Measurements from ENCODE around the gene STK32C. TPM values are rescaled to one million over a fixed set of nuclear protein-coding genes. Genes with fewer than 3 reads are reported as not detected.

The STK32C gene
- total and polyA plus RNA-seq, 7 donors = 3.6 to 11.7 (median 6.6) TPM

DNA sequence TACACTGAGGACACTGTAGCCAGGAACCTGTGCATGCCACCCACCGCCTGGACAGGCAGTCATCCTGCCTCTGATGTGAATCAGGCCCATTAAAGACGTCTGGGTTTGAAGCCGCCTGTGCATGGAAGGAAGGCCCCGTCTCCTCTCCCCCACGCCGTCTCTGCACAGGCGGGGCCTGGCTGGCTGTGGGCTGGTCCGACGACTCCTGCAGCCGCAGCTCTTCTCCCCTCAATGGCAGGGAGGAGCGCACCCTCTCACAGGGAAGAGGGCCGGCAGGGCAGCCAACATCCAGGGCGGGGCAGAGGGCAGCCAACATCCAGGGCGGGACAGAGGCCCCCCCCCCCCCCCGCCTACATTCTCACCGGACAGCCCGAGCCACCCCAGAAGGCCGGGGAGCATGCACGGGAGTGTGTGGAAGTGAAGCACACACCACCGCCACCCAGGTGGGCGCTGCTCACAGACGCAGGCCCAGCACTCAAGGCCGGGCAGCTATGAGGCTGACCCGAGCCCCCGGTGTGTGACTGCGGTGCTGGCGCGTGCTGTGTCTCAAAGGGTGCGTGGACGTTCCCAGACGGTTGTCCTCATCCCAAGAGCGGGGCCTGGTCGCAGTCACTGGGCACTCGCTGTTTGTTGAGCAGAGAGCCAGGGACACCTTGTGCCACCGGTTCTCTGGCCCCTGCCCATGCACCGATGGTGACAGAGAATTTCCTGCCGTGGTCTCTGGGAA is 101.9 kb downstream of the STK32C start:
- H3K9me3 ChIP-seq = no peaks in the 10 kb centered on the region
- DNase-seq (peak in 1 of 2 donors; percentile 33), ATAC-seq (no peak)
- H3K36me3 ChIP-seq (ENCODE audit: insufficient read depth in 1 of 2, low read depth in 1 of 2) = no peaks in the 10 kb centered on the region
- intact Hi-C loops (cut with DNase I) = no loop called here
- H3K4me1 ChIP-seq = no peaks in the 10 kb centered on the region
- H3K27ac ChIP-seq = no peak overlapping the region
- WGBS, 3 donors = 83 to 88% (median 84%) methylated on average over 33 to 37 of the region's 37 CpGs
- TF ChIP-seq, protein P1, sequence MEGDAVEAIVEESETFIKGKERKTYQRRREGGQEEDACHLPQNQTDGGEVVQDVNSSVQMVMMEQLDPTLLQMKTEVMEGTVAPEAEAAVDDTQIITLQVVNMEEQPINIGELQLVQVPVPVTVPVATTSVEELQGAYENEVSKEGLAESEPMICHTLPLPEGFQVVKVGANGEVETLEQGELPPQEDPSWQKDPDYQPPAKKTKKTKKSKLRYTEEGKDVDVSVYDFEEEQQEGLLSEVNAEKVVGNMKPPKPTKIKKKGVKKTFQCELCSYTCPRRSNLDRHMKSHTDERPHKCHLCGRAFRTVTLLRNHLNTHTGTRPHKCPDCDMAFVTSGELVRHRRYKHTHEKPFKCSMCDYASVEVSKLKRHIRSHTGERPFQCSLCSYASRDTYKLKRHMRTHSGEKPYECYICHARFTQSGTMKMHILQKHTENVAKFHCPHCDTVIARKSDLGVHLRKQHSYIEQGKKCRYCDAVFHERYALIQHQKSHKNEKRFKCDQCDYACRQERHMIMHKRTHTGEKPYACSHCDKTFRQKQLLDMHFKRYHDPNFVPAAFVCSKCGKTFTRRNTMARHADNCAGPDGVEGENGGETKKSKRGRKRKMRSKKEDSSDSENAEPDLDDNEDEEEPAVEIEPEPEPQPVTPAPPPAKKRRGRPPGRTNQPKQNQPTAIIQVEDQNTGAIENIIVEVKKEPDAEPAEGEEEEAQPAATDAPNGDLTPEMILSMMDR (IDR thresholded peaks at IDR 0.05) = no peak
- no peak overlapping the region for H3K4me3 ChIP-seq
- H3K27me3 ChIP-seq (ENCODE audit: insufficient read depth in 3 of 3, low read length in 2 of 3) = no peaks in the 10 kb centered on the region

DNA sequence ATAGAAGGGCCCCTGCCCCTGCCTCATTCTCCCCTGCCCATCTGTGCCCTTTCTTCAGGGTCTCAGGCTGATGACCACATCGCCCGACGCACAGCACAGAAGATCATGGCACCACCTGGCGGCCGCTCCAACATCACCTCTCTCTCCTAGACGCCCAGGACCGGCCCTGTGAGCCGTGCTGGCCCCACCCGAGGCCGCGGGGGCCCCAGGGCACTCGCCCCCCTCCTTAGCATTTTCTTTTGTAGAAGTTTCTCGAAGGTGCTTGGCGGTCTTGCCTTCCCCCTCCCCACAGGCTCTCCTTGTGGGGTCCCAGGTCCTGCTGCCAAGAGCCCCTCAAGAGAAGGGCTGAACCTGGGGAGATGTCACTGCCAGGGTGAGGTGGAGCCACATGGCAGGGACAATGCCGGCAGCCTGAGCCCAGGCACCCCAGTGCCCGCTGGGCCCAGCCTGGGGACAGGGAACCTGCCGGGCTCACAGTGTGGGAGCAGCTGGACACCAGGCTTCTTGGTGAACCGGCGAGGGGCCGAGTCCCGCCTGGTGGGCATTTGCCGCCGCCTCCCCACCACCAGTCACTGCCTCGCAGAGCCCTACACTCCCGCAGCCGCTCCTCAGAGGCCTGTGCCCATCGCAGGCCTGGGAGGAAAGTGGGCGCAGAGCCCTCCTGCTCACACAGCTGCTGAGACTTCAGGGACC is 102.8 kb downstream of the STK32C start:
- ATAC-seq (no peak), DNase-seq (no peak)
- Histone ChIP-seq H3K4me3 (no peak overlapping the region), H3K9me3 (no peaks in the 10 kb centered on the region), H3K27ac (no peak overlapping the region), H3K27me3 (ENCODE audit: insufficient read depth in 3 of 3, low read length in 2 of 3) (no peaks in the 10 kb centered on the region), H3K36me3 (ENCODE audit: insufficient read depth in 1 of 2, low read depth in 1 of 2) (no peaks in the 10 kb centered on the region), H3K4me1 (no peaks in the 10 kb centered on the region)
- TF ChIP-seq, protein P1 (IDR thresholded peaks at IDR 0.05) = no peak
- WGBS, 3 donors = 86 to 90% (median 90%) methylated on average over 24 to 28 of the region's 28 CpGs
- intact Hi-C loops (cut with DNase I) = no loop called here

DNA sequence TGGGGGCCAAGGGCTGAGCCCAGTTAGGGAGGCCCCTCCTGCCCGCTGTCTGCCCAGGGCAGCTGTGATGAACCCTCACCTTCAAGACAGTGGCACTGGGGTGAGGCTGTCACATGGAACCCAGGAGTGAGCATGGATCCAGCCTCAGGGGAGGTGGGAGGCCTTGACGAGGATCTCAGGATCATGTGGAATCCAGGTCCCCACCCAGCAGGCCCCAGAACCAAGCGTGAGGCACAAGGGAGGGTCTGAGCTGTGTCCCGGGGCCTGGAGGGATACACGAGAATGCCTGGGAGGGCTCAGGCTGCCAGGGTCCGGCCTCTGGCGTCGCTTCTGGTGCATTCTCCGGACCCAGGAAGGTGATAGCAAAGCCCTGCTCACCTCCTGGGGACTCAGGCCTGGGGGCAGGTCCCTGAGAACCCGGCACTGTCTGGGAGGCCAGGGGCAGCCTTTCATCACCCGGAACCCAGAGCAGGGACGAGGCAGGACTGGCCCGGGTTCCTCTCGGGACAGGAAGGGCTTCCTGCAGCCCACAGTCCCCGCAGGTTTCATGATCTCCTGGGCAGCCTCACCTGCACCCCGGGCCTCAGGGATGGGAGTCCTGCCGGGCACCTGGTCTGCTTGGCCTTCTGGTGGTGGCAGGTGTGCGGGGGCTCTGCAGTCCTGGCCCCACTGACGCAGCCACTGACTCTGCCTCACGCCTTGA is 103.5 kb downstream of the STK32C start:
- ATAC-seq (no peak), DNase-seq (peak in 1 of 2 donors; percentile 52)
- no peaks in the 10 kb centered on the region for H3K27me3 ChIP-seq (ENCODE audit: insufficient read depth in 3 of 3, low read length in 2 of 3)
- H3K4me3 ChIP-seq = no peak overlapping the region
- H3K36me3 ChIP-seq (ENCODE audit: insufficient read depth in 1 of 2, low read depth in 1 of 2) = no peaks in the 10 kb centered on the region
- H3K27ac ChIP-seq = no peak overlapping the region
- no peaks in the 10 kb centered on the region for H3K4me1 ChIP-seq
- 78 to 88% (median 79%) methylated on average over 18 to 20 of the region's 20 CpGs for WGBS, 3 donors
- TF ChIP-seq, protein P1 (IDR thresholded peaks at IDR 0.05) = no peak
- intact Hi-C loops (cut with DNase I) = no loop called here
- H3K9me3 ChIP-seq = no peaks in the 10 kb centered on the region

DNA sequence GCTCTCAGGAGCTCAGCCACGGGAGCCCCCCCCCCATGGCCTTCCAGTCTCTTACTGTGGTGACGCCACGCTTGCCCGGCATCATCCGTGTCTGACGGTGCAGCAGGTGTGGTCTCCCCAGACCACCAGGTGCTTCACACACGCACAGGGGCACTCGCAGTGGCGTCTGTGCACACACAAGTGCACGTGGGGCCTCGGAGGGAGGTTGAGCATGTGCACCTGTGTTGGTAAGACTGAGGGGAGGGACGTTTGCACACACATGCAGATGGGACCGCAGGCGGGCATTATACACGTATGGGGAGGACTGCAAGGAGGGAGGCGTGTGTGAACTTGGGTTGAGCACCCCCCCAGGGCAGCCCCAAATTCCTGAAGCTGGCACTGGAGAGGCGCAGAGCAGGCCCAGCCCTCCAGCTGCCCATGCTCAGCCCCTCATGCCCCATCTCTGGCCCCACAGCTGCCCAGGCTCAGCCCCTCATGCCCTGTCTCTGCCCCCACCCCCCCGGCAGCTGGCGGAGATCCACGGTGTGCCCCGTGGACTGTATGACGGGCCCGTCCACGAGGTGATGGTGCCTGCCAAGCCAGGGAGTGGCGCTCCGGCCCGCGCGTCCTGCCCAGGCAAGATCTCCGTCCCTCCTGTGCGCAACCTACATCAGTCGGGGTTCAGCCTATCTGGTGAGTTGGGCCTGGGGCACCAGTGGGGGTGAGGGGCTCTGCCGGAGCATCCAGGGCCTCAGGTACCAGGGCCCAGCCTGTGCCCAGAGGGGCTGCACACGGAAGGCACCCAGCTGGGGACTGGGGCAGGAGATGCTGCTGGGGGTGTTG is 104.3 kb downstream of the STK32C start:
- TF ChIP-seq, protein P1 (IDR thresholded peaks at IDR 0.05) = no peak
- ATAC-seq (no peak), DNase-seq (peak in 1 of 2 donors; percentile 9)
- Histone ChIP-seq H3K27ac (no peak overlapping the region), H3K9me3 (no peaks in the 10 kb centered on the region), H3K4me3 (no peak overlapping the region), H3K36me3 (ENCODE audit: insufficient read depth in 1 of 2, low read depth in 1 of 2) (no peaks in the 10 kb centered on the region), H3K4me1 (no peaks in the 10 kb centered on the region), H3K27me3 (ENCODE audit: insufficient read depth in 3 of 3, low read length in 2 of 3) (no peaks in the 10 kb centered on the region)
- 86 to 91% (median 86%) methylated on average over 24 to 34 of the region's 34 CpGs for WGBS, 3 donors
- intact Hi-C loops (cut with DNase I) = no loop called here
